ENCODE results near the gene DEFB132.

DEFB132 gene

DNA sequence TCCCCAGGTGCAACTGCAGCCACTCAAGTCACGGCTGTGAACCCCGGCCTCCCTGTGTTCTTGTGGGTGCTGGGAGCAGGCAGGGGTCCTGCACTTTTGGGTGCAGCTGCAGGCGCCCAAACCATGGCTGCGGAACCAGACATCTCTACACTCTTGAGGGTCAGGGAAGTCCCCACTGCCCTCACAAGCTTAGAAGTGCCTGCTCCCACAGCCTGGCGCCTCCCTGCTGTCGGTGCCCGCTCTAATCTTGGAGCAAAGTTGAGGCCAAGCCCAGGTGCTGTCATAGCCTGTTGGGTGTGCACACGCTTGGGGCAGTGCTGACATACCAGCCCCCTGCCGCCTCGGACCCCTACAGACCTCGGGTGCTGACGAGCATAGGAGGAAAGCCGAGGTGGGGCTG, 6.2 kb downstream of the DEFB132 start:
- DNase-seq (ENCODE audit: extremely low read depth, low read depth) = no peak
- TF ChIP-seq, protein P1, sequence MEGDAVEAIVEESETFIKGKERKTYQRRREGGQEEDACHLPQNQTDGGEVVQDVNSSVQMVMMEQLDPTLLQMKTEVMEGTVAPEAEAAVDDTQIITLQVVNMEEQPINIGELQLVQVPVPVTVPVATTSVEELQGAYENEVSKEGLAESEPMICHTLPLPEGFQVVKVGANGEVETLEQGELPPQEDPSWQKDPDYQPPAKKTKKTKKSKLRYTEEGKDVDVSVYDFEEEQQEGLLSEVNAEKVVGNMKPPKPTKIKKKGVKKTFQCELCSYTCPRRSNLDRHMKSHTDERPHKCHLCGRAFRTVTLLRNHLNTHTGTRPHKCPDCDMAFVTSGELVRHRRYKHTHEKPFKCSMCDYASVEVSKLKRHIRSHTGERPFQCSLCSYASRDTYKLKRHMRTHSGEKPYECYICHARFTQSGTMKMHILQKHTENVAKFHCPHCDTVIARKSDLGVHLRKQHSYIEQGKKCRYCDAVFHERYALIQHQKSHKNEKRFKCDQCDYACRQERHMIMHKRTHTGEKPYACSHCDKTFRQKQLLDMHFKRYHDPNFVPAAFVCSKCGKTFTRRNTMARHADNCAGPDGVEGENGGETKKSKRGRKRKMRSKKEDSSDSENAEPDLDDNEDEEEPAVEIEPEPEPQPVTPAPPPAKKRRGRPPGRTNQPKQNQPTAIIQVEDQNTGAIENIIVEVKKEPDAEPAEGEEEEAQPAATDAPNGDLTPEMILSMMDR (IDR thresholded peaks at IDR 0.05; ENCODE audit: low read depth, low read length) = no peak

DNA sequence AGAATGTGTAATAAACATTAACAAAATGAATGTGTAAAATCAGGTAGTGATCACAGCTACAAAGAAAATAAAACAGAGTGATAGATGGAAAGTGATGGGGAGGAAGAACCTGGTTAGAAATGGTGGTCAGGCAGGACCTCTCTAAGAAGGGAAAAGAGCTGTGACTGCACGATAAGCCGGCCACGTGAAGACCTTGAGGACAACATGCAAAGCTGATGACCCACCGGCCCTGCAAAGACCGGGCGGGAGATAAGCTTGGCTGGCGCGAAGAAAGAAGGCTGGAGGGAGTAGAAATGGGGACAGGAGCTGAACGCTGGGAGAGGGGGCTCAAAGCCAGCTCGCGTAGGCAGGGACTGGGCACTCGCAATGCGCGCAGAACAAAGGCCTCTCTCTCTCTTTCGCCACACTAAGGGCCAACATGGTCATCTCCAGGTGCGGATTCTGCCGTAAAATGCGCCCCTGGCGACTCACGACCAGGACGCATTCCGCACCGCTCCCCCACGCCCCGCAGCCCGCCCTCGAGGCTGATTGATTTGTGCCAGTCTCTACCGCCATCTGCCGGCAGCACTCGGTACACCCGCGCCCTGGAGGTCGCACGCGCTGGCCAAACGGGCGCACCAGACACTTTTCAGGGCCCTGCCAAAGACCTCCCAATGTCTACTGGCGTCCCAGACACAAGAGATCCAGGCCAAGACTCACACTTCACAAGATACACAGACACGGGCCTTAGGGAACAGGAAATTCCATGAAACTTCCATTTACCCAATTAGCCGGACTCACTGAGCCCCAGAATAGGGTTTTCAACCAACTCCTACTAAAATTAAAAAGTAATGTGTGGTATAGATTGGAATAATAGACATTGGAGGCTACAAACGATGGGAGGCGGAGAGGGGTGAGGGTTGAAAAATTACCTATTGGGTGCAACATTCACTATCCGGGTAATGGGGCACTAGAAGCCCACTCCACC, 9.4 kb downstream of the DEFB132 start:
- peak; percentile 20 for DNase-seq (ENCODE audit: extremely low read depth, low read depth)
- TF ChIP-seq, protein P1 (IDR thresholded peaks at IDR 0.05; ENCODE audit: low read depth, low read length) = peak; percentile 92

DNA sequence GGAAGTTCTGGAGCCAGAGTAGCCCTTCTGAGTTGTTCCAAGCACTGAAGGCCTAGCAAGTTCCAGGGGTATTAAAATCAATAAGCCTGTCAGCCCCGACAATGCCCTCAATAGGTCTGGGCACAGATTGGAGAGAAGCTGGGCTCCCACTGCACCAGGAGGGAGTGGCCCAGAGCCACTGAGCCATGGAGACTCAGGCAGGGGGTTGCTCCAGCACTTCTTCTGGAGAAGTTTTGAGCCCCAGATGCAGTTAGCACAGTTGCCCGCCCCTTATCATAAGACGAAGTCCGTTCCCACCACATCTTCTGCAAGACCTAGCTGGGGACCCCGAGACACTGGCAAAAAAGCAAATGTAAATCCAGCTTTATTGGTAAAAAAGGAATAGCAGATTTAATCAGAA, 13.0 kb downstream of the DEFB132 start:
- TF ChIP-seq, protein P1 (IDR thresholded peaks at IDR 0.05; ENCODE audit: low read depth, low read length) = no peak
- no peak for DNase-seq (ENCODE audit: extremely low read depth, low read depth)

DNA sequence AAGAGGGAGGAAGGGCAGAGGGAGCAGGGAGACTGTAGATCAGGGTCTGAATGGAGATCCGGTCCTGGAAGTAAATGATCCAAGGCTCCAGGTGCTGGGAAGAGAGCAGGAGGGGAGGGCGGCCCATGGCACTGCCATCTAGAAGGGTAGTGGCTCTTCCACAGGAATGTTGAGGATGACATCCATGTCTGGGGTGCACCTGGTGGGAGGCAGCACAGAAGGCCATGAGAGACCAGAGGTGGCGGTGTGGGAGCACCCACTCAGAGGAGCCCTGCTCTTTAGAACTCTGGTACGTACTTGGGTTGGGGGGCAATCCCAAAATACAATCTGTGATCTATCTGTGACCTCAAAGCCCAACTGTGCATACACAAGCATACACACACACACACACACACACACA, 13.5 kb downstream of the DEFB132 start:
- no peak for DNase-seq (ENCODE audit: extremely low read depth, low read depth)
- TF ChIP-seq, protein P1 (IDR thresholded peaks at IDR 0.05; ENCODE audit: low read depth, low read length) = no peak

DNA sequence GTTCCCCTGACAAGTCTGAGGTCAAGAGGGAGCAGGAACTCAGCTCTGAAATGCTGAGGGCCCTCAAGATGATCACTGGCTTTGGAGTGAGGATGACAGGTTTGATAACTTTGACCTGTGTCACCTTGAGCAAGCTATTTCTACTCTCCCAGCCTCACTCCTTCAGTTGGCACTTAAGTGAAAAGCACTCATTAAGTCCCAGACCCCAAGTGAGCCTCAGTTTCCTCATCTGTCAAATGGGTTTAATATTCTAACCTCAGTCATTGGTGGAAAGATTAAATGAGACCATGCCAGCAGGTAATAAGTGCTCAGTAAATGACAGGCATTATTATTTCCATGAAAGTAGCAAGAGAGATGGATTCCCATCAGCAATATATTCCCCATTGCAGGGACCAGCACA, 14.0 kb downstream of the DEFB132 start:
- DNase-seq (ENCODE audit: extremely low read depth, low read depth) = no peak

DNA sequence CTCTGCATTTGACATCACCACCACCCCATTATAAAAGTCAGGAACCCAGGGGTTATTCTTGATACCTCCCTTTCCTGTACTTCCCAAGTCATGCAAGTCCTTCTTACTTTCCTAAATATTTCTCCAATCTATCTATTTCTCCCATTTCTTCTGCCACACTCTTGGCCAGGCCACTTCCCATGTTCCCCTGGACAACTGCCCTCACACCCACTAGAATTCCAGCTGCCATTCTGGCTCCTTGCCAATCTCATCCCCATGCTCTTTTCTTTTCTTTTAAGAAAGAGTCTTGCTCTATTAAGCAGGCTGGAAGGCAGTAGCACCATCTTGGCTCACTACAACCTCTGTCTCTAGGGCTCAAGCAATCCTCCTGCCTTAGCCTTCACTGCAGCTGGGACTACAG, 15.2 kb downstream of the DEFB132 start:
- no peak for DNase-seq (ENCODE audit: extremely low read depth, low read depth)
- TF ChIP-seq, protein P1 (IDR thresholded peaks at IDR 0.05; ENCODE audit: low read depth, low read length) = no peak

More for the DNA sequence above, 14.0 kb downstream of the DEFB132 start:
- TF ChIP-seq, protein P1 (IDR thresholded peaks at IDR 0.05; ENCODE audit: low read depth, low read length) = no peak

DNA sequence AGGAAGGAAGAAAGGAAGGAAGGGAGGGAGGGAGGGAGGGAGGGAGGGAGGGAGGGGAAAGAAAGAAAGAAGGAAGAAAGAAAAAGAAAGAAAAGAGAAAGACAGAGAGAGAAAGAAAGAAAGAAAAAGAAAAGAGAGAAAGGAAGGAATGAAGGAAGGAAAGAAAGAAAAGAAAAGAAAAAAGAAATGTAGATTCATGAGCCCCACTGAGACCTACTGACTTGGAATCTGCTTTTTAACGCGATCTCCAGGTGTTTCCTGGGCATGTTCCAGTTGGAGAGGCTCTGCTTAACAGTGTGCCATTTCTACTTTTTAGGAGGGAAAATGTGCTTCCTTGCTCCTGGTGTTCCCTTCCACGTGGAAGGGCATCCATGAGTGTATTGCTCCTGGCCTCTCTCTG, 16.4 kb downstream of the DEFB132 start:
- no peak for DNase-seq (ENCODE audit: extremely low read depth, low read depth)
- TF ChIP-seq, protein P1 (IDR thresholded peaks at IDR 0.05; ENCODE audit: low read depth, low read length) = no peak

Measured in AG09319 (cell line).